Endothelial cell of umbilical vein (primary cell): ENCODE results near the gene ZNF423. TPM values are rescaled to one million over a fixed set of nuclear protein-coding genes. Genes with fewer than 3 reads are reported as not detected.

ENCODE experiments used
- BruUV-seq: library from RNA; stranded (reverse); fragments of 400-500 nt; replicated peaks from 2 replicates; lab custom pipeline; 2021; lab: Mats Ljungman, UMichigan
- CTCF ChIA-PET: fragments of 300-600, 350-600 bp; sonication (Branson Sonifier 250); formaldehyde crosslinking; loops from one replicate; lab custom pipeline; 2021; ENCODE audit warnings: antibody characterized with exemption, inconsistent platforms; lab: Charles Lee
- POLR2A ChIA-PET: fragments of 300-600, 350-600 bp; sonication (Branson Sonifier 250); formaldehyde crosslinking; loops from one replicate; lab custom pipeline; 2021; ENCODE audit warnings: antibody characterized with exemption, inconsistent platforms; lab: Charles Lee
- DNase-seq: peaks from one replicate; pipeline ENCODE4 v3.0.0-alpha.2; 2011; ENCODE audit warnings: low read depth, low spot score
- FAIRE-seq: peaks from 2 replicates; lab custom pipeline; 2011; peaks lifted over from hg19 to GRCh38; lab: Jason Lieb, UNC
- H2AFZ ChIP-seq: 2 replicates; pipeline ENCODE4 v1.6.0; 2012; ENCODE audit warnings: low read depth, low read length, control low read depth, inconsistent platforms
- H3K27ac ChIP-seq: 2 replicates; pipeline ENCODE4 v1.5.1; 2011; ENCODE audit warnings: low read depth, mild to moderate bottlenecking, control low read depth, low read length, moderate library complexity; ENCODE audit not compliant: insufficient read depth
- H3K27me3 ChIP-seq, 2 experiments: 2 replicates each; pipeline versions ENCODE4 v1.6.0 to v1.6.1; 2011; ENCODE audit warnings: low read length in 2 of 2, mixed read lengths in 1 of 2; ENCODE audit not compliant: control insufficient read depth in 2 of 2, insufficient read depth in 2 of 2
- H3K36me3 ChIP-seq, 2 experiments: 2 replicates in 1 of 2; 3 replicates in 1 of 2; pipeline ENCODE4 v1.5.1; 2011; ENCODE audit warnings: low read length in 2 of 2, mild to moderate bottlenecking in 1 of 2, moderate library complexity in 1 of 2; ENCODE audit not compliant: control insufficient read depth in 2 of 2, insufficient read depth in 2 of 2; ENCODE audit errors: extremely low read depth in 1 of 2
- H3K4me1 ChIP-seq: 3 replicates; pipeline ENCODE4 v1.5.1; 2011; ENCODE audit warnings: mild to moderate bottlenecking, low read length; ENCODE audit not compliant: control insufficient read depth, insufficient read depth; ENCODE audit errors: extremely low read depth
- H3K4me2 ChIP-seq: 2 replicates; pipeline ENCODE4 v1.6.1; 2011; ENCODE audit warnings: low read length, control low read depth, mixed read lengths; ENCODE audit not compliant: insufficient read depth
- H3K4me3 ChIP-seq, 3 experiments: fragments of 200-600 bp in 1 of 3; sonication (generic), shearing (Covaris generic) in 1 of 3; replicated peaks in 1 of 3; 2 replicates each; pipeline ENCODE4 v1.5.1; 2011 to 2016; ENCODE audit warnings: control low read depth in 3 of 3, low read length in 3 of 3, mild to moderate bottlenecking in 2 of 3, inconsistent platforms in 1 of 3, low read depth in 1 of 3, moderate library complexity in 1 of 3; ENCODE audit not compliant: insufficient read depth in 1 of 3
- H3K79me2 ChIP-seq: 2 replicates; pipeline ENCODE4 v1.6.0; 2012; ENCODE audit warnings: low read length, inconsistent platforms; ENCODE audit not compliant: control insufficient read depth, insufficient read depth
- H3K9ac ChIP-seq: replicated peaks from 2 replicates; pipeline ENCODE3; 2011; ENCODE audit warnings: low read length, control low read depth; ENCODE audit not compliant: insufficient read depth; ENCODE audit errors: extremely low read depth
- H3K9me1 ChIP-seq: replicated peaks from 3 replicates; pipeline ENCODE4 v1.6.0; 2011; ENCODE audit warnings: mild to moderate bottlenecking, low read length; ENCODE audit not compliant: control insufficient read depth, insufficient read depth; ENCODE audit errors: extremely low read depth
- H3K9me3 ChIP-seq: replicated peaks from 2 replicates; pipeline ENCODE4 v1.5.1; 2012; ENCODE audit warnings: low read length, inconsistent platforms; ENCODE audit not compliant: control insufficient read depth, insufficient read depth
- H4K20me1 ChIP-seq: replicated peaks from 2 replicates; pipeline ENCODE3; 2011; ENCODE audit warnings: mild to moderate bottlenecking, low read length; ENCODE audit not compliant: control insufficient read depth, insufficient read depth; ENCODE audit errors: extremely low read depth
- EZH2 ChIP-seq: IDR thresholded peaks from 2 replicates; pipeline ENCODE4 v1.6.1; 2012; ENCODE audit warnings: borderline replicate concordance, low read depth, mild to moderate bottlenecking, moderate library complexity, low read length, inconsistent platforms; ENCODE audit not compliant: severe bottlenecking
- FOS ChIP-seq: IDR thresholded peaks from 2 replicates; pipeline ENCODE4 v1.6.1; 2011; ENCODE audit warnings: mild to moderate bottlenecking, low read length, moderate library complexity, borderline replicate concordance; ENCODE audit not compliant: insufficient read depth
- GATA2 ChIP-seq: IDR thresholded peaks from 2 replicates; pipeline ENCODE4 v1.7.0; 2011; ENCODE audit warnings: low read depth, mild to moderate bottlenecking, moderate library complexity, mixed read lengths, low read length; ENCODE audit not compliant: insufficient read length, insufficient read depth
- JUN ChIP-seq: IDR thresholded peaks from 2 replicates; pipeline ENCODE4 v1.6.1; 2011; ENCODE audit warnings: borderline replicate concordance, low read depth; ENCODE audit not compliant: insufficient read length, insufficient read depth
- MYC ChIP-seq: IDR thresholded peaks from one replicate; pipeline ENCODE4 v1.6.1; 2011; ENCODE audit warnings: mild to moderate bottlenecking, low read depth, low read length
- POLR2A ChIP-seq: IDR thresholded peaks from 2 replicates; pipeline ENCODE4 v1.6.1; 2012; ENCODE audit warnings: low read depth, mild to moderate bottlenecking, control low read depth, low read length
- POLR2AphosphoS5 ChIP-seq: IDR thresholded peaks from 2 replicates; pipeline ENCODE4 v1.6.1; 2012; ENCODE audit warnings: low read depth, mild to moderate bottlenecking, control low read depth, low read length, moderate library complexity; ENCODE audit not compliant: insufficient read depth
- dilution Hi-C: fragments of 300-500 bp; cut with MboI; formaldehyde crosslinking; loops from one replicate; pipeline ENCODE4 v1.15.0; 2019; ENCODE audit warnings: low sequenced_read_pairs; ENCODE audit not compliant: extremely low pct_ligation_motif_present
- intact Hi-C: fragments of 100-400 bp; cut with micrococcal nuclease; formaldehyde crosslinking; loops from one replicate; pipeline ENCODE4 v1.10.0; 2022
- polyA plus RNA-seq, 4 experiments: library from polyadenylated mRNA; depleted of rRNA in 3 of 4; stranded (reverse) in 3 of 4; unstranded in 1 of 4; fragments of >200 nt; gene quantifications; 2 replicates each; pipeline versions ENCODE4 v1.2.1 to v1.2.3, GENCODE V29; 2011 to 2012; ENCODE audit warnings: missing spikeins in 1 of 4
- total RNA-seq: library from RNA; stranded (reverse); gene quantifications from 2 replicates; pipeline ENCODE4 v1.2.3, GENCODE V29; 2021
- TF ChIP-seq, protein P1 (sequence below): IDR thresholded peaks from 2 replicates; pipeline ENCODE4 v1.6.1; 2011; ENCODE audit not compliant: insufficient read depth, insufficient read length
- TF ChIP-seq, protein P2 (sequence below), 2 donors: IDR thresholded peaks; 1 replicate in 1 of 2; 2 replicates in 1 of 2; pipeline ENCODE4 v1.5.1; 2011; ENCODE audit warnings: low read length in 2 of 2, mild to moderate bottlenecking in 2 of 2, moderate library complexity in 2 of 2, control low read depth in 1 of 2, inconsistent platforms in 1 of 2, low read depth in 1 of 2; ENCODE audit not compliant: insufficient read depth in 1 of 2; ENCODE audit errors: extremely low read depth in 1 of 2

The ZNF423 gene
- total and polyA plus RNA-seq, 2 donors (not counting 3 experiments of a cell fraction or from before 2014, with no cell fraction given), result 2.2 to 8.1 TPM

DNA sequence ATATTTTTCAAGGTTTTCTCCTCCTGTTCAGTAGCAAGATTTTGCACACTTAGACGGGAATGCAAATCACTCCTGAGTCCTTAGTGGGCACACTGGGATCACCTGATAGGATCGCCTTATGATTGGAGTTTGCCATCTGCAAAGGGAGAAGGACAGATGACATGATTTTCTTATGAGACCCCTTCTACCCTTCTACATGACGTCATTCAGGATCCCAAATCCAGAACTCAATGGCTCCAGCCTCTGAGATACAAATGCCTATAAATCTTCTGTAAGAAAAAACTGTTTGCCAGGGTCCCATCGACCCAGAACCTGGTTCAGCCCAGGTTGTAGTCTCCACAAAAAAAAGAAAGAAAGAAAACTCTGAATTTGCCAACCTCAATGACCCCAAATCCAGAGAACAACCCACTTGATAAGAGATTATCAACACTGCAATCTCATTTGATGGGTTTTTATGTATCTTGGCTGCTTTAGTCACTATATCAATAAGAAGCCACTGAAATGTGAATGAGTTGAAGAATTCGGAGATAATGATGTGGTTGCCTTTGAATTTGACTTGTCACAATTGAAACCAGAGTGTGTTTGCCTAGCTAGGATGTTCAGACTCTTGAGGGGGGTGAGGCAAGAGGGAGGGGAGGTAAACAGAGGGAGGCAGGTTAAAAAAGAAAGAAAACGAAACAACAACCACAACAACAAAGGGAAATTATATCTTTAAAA is 6.7 kb downstream of the ZNF423 start:
- POLR2A ChIA-PET, result interaction anchor here (0.6 kb wide), 1 partner anchor 25 kb away, joined by 3 read pairs; no protein-coding TSS in a partner anchor
- H3K27ac ChIP-seq, result no peak overlapping the region
- H3K4me3 ChIP-seq, result no peak overlapping the region
- TF ChIP-seq POLR2A (no peak), JUN (no peak), EZH2 (no peak), POLR2AphosphoS5 (no peak), GATA2 (no peak), MYC (no peak), FOS (no peak)
- TF ChIP-seq, protein P1, sequence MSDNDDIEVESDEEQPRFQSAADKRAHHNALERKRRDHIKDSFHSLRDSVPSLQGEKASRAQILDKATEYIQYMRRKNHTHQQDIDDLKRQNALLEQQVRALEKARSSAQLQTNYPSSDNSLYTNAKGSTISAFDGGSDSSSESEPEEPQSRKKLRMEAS, result no peak
- TF ChIP-seq, protein P2, sequence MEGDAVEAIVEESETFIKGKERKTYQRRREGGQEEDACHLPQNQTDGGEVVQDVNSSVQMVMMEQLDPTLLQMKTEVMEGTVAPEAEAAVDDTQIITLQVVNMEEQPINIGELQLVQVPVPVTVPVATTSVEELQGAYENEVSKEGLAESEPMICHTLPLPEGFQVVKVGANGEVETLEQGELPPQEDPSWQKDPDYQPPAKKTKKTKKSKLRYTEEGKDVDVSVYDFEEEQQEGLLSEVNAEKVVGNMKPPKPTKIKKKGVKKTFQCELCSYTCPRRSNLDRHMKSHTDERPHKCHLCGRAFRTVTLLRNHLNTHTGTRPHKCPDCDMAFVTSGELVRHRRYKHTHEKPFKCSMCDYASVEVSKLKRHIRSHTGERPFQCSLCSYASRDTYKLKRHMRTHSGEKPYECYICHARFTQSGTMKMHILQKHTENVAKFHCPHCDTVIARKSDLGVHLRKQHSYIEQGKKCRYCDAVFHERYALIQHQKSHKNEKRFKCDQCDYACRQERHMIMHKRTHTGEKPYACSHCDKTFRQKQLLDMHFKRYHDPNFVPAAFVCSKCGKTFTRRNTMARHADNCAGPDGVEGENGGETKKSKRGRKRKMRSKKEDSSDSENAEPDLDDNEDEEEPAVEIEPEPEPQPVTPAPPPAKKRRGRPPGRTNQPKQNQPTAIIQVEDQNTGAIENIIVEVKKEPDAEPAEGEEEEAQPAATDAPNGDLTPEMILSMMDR (IDR thresholded peaks at IDR 0.05; ENCODE audit: extremely low read depth in 1 of 2, insufficient read depth in 1 of 2, low read depth in 1 of 2, low read length in 2 of 2), result no peak
- H3K9me3 ChIP-seq, result no peaks in the 10 kb centered on the region
- no peak for DNase-seq
- no peak for FAIRE-seq
- no peak overlapping the region for H3K4me2 ChIP-seq
- BruUV-seq, result no TSS peak
- H2AFZ ChIP-seq, result no peak overlapping the region
- H4K20me1 ChIP-seq, result no peaks in the 10 kb centered on the region
- H3K9me1 ChIP-seq, result no peaks in the 10 kb centered on the region
- CTCF ChIA-PET, result interaction anchor here (1.1 to 1.2 kb wide), 2 partner anchors 8 to 27 kb away, joined by 3 read pairs; no protein-coding TSS in a partner anchor
- dilution Hi-C loops, result no loop called here
- H3K4me1 ChIP-seq, result peaks cover 21% of the 10 kb centered on the region
- H3K9ac ChIP-seq, result no peak overlapping the region
- no peaks in the 10 kb centered on the region for H3K36me3 ChIP-seq
- peaks cover 29 to 31% of the 10 kb centered on the region in 2 experiments for H3K27me3 ChIP-seq
- no peaks in the 10 kb centered on the region for H3K79me2 ChIP-seq
- intact Hi-C loops, result no loop called here
